Measurements from ENCODE around the gene FLOT2. TPM values are rescaled to one million over a fixed set of nuclear protein-coding genes. Genes with fewer than 3 reads are reported as not detected.
"Not testable (repeated sequence)": the region's sequence is repeated elsewhere in the genome, so short reads cannot be mapped to it uniquely, and the experiment has no call there.

Gene FLOT2
- polyA plus RNA-seq, 1 donor = 78.5 TPM

DNA sequence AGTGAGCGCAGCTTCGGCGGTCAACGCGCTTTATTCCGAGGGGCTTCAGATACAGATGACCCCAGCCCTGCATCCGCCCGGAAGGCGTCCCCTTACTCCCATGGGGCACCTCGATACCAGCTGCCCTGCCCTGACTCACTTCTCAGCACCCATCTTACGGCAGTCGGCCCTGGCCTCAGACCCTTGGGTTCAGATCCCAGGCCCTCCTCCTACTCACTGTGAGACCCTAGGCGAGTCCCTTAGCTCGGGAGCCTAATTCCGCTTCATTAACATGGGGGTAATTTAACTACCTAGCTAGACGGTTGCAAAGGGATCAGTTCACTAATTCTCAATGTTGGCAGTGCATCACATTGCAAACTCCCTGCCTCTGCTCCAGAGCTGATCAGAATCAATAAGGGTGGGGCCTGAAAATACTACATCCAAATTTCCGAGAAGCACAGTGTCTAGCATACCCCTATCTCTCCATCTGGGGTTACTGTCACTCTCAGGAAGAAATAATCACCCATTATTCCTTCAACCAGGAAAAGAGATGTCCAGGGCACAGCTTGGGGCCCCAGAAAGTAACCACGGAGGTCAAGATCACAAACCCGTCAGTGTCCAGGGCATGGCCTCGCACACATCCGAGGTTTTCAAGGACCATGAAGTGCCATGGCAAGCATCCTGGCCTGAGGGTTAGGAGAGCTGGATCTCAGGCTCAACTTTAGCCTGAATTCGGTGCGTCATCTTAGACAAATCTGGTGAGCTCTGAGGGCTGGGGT is 415 bp upstream of the FLOT2 start:
- DNase-seq = no peak

- DNase-seq = no peak
These were observed 1.0 kb downstream of the FLOT2 start for GRCh38 chr17:28896491-28896883.

- no peak for DNase-seq
These were observed 1.6 kb downstream of the FLOT2 start for GRCh38 chr17:28895794-28896447.

- not testable (repeated sequence) for DNase-seq
These were observed 4.0 kb downstream of the FLOT2 start for GRCh38 chr17:28893248-28894183.

DNA sequence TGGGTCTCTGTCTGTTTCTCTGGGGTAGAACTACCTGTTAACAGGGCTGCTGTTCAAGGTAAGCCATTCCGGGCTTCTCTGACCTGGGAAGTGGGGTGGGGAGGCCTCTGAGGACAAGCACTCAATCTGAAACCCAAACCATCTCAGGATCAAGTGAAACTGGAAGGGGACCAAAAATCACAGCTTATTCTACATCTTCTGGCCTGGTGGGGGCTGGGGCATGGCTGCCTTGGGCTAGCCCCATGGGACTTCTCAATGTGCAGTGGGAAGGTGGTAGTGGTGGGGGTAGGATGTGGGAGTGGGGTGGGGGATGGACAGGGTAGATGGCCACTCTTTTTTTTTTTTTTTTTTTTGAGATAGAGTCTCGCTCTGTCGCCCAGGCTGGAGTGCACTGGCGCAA is 5.5 kb downstream of the FLOT2 start:
- DNase-seq = no peak

GRCh38 chr17:28891201-28891600 is 6.3 kb downstream of the FLOT2 start:
- no peak for DNase-seq

GRCh38 chr17:28889996-28890395 is 7.5 kb downstream of the FLOT2 start:
- DNase-seq = no peak

GRCh38 chr17:28888832-28889231 is 8.7 kb downstream of the FLOT2 start:
- DNase-seq = no peak

- no peak for DNase-seq
These were observed 9.6 kb downstream of the FLOT2 start for GRCh38 chr17:28887871-28888471.

DNA sequence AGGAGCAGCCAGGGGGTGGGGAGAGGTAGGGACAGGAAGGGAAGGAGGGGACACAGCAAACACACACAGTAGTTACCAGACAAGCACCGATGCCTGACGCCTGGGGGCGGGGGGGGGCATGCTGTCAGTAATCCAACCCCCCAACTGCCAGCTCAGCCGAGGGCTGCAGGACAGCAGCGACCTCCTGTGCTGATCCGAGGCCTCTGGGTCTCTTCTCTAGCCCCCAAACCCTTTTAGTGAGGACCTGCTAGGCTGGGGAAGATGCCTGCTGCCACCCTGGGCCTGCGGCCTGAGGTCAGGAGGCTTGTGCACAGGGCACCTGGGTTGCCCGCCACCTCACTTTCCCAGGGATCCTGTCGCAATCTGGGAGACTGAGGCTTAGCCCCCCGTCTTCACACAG is 11.6 kb downstream of the FLOT2 start:
- no peak for DNase-seq

GRCh38 chr17:28885363-28885762 is 12.2 kb downstream of the FLOT2 start:
- DNase-seq = no peak

- DNase-seq = no peak
These were observed 13.4 kb downstream of the FLOT2 start for GRCh38 chr17:28883967-28884702.

DNA sequence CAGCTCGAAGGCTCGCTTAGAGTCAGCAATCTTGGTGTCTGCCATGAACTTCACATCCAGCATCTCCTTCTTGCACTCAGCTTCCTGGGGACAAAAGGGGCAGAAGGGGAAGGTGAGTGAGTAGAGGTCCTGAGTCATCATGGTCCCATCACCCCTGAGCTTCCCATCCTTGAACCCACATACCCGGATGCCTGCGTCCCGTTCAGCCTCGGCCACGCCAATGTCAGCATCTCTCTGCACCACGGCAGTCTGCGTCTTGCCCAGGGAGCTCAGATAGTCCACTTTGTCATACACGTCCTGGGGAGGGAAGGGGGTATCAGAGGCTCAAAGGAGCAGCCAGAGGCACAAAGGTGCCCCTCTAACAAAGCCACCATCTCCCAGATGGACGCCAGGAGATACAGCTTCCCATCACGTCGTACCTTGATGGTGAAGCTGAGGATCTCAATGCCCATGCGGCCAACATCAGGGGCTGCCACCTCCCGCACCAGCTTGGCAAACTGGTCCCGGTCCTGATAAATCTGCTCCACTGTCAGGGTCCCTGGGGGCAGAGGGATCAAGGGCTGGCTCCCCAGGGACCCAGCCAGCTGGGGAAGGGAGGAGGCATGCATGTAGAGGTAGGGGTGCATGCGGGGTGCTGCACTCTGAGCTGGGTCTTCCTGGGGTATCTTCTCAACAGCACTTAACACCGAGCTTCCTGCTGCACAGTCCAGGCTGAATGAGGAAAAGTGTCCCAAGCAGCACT is 15.2 kb downstream of the FLOT2 start:
- no peak for DNase-seq

DNA sequence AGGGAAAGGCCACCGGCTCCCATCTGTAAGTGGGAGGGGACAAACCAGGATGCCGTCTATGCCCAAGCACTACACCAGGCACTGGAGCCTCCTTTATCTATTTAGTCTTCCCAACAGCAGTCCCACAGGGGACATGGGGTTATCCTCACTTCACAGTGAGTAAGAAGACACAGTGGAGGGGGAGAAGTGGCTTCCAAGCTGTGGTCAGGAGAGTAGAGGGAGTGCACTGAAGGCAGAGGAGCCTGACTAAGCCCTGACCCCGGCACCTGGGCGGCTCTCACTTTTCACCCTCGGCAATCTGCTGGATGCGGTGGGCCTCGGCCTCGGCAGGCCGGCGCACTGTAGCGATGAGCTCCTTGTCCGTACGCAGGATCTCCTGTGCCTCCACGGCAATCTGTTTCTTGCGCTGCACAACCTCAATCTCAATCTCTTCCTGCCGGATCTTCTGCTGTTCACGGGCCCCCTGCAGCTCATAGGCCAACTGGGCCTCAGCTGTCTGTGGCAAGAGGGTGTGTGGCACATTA is 15.9 kb downstream of the FLOT2 start:
- DNase-seq = no peak

DNA sequence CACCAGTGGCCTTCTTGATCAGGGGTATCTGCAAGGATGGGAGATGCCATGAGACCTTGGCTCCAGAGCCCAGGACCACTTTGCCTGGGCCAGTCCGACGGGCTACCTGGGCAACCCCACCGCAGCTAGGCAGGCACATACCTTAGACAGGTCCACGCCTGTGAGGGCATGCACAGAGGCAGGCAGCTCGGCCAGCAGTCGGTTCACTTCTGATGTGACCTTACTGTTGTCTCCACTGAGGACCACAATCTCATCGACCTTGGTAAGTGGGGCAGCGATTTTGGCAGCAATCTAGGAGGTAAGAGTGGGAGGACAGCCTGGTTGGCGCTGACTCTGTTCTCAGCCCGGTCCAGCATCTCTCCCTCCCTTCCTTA is 17.0 kb downstream of the FLOT2 start:
- no peak for DNase-seq

GRCh38 chr17:28879886-28880571 is 17.5 kb downstream of the FLOT2 start:
- DNase-seq = no peak

GRCh38 chr17:28878981-28879380 is 18.6 kb downstream of the FLOT2 start:
- DNase-seq = no peak

DNA sequence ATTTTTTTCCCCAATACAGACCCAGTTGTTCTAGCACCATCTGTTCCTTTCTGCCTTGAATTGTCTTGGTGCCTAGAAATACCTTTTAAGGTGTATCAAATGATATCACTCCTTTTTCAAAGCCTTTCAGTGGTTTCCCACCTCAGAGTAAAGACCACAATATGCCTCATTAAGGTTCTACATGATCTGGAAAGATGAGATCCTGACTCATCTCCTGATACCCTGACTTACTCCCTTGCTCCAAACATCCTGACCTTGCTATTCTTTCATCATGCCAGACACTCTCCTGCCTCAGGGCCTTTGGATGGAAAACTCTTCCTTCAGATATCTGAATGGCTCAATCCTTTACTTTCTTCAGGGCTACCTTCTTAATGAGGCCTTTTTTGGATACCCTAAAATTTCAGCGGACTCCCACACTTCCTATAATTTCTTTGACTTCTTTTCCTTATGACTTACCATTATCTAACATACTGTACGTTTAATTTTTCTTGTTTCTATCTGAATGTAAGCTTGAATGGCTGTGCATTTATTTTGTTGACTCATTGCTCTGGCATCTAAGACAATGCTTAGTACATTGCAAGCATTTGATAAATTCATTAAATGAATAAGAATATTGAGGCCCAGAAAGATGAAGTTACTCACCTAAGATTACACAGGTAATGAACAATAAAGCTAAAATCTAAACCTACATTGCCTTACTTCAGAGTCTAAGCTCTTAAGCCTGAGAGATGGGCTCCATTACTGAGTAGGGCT is 19.2 kb downstream of the FLOT2 start:
- no peak for DNase-seq

GRCh38 chr17:28877150-28877711 is 20.3 kb downstream of the FLOT2 start:
- not testable (repeated sequence) for DNase-seq

Data from left kidney (tissue), 2 donors.